GM12873 (cell line): Measurements from ENCODE around the gene SNPH.

Experiments
- TF ChIP-seq, protein P1 (sequence below): IDR thresholded peaks from 2 replicates; pipeline ENCODE4 v1.5.1; 2012; ENCODE audit warnings: low read depth, mild to moderate bottlenecking, moderate library complexity, low read length, control low read depth; ENCODE audit not compliant: insufficient read depth; ENCODE audit errors: missing control alignments

SNPH gene

DNA sequence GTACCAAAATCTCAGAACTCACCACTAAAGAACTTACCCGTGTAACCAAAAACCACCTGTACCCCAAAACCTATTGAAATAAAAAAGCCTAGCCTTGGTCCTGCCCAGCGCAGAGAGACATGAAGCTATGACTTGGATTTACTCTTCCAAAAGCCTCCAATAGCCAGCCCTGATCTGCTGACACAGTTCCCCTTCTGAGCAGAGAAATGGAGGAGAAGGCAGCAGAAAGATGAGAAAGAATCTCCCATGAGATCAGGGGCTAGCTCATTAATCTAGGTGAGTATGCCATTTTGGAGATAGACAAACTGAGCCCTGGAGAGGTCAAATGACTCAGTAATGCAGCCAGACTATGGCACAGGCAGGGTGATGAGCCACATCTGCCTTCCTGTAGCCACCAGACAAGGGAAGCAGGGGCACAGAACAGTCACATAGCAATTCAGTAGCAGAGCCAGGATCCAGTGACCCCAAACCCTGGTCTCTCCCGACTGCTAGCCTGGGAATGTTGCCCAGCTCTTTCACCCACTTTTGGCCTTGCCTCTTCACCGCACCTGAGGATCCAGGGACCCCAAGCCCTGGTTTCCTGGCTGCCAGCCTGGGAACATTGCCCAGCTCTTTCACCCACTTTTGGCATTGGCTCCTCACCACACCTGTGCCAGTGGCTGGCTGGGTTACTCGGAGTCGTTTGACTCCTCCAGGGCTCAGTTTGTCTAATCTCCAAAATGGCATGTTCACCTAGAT, 70.0 kb downstream of the SNPH start:
- TF ChIP-seq, protein P1, sequence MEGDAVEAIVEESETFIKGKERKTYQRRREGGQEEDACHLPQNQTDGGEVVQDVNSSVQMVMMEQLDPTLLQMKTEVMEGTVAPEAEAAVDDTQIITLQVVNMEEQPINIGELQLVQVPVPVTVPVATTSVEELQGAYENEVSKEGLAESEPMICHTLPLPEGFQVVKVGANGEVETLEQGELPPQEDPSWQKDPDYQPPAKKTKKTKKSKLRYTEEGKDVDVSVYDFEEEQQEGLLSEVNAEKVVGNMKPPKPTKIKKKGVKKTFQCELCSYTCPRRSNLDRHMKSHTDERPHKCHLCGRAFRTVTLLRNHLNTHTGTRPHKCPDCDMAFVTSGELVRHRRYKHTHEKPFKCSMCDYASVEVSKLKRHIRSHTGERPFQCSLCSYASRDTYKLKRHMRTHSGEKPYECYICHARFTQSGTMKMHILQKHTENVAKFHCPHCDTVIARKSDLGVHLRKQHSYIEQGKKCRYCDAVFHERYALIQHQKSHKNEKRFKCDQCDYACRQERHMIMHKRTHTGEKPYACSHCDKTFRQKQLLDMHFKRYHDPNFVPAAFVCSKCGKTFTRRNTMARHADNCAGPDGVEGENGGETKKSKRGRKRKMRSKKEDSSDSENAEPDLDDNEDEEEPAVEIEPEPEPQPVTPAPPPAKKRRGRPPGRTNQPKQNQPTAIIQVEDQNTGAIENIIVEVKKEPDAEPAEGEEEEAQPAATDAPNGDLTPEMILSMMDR, result no peak

DNA sequence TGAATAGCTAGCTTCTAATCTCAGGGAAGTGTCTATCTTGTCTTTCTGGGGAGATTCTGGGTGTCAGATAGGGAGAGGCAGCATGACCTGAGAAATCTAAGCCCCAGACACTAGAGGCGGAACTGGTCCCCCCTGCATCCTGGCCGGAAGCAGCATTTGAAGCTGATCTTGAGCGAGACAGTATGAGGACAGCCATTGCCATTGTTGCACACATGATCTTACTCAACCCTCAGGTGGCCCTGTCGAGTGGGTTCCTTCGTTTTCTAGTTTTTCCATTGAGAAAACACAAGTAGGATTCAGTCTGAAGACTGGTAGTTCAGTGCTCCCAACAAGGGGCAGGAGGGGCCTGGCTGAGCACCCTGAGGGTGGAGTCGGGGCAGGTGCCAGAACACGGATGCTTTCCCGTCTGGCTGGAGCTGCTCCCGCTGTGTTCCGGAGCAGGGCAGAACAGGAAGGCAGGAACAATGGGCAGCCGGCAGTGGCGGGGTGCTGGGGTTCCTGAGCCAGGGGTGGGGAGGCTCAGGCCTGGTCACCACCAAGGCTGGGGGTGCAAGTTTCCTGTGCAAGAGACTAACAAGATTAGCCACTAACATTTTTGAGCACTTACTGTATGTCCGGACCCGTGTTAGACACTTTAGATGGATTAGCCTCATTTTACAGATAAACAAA, 70.7 kb downstream of the SNPH start:
- TF ChIP-seq, protein P1, result no peak

DNA sequence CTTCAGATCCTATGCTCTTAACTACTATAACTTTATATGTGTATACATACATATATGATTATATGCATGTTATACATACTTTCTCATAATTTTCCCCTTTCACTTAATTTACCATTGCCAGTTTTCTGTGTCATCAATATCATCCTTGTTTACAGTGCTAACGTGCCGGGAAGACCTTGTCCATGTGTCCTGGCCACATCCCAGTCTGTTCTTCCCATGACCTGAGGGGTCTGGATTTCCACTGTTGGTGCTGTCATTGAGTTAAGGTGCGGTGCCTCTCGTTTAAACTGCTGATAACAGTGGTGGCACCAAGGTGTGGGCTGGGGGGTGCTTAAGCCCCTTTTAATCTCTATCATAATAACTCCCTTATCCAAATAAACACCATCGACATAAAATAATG, 71.3 kb downstream of the SNPH start:
- TF ChIP-seq, protein P1, result no peak

DNA sequence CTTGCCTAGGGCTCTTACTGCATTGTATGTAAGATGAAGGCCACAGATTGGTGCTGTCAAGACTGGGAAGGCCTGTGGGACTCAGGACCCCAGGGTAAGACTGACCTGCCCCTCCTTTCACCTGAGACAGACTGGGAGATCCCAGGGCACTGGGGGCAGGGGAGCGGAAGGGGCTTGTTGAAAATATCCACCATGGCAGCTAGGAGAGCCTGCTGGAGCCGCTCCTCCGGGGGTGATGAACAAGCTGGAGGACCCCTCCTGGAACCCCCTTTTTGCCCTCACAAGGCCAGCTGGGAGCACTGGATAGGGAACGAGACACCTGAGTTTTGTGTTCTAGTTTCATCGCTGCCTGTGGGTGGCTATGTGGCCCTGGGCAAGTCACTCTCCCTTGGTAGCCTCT, 72.0 kb downstream of the SNPH start:
- TF ChIP-seq, protein P1, result no peak

DNA sequence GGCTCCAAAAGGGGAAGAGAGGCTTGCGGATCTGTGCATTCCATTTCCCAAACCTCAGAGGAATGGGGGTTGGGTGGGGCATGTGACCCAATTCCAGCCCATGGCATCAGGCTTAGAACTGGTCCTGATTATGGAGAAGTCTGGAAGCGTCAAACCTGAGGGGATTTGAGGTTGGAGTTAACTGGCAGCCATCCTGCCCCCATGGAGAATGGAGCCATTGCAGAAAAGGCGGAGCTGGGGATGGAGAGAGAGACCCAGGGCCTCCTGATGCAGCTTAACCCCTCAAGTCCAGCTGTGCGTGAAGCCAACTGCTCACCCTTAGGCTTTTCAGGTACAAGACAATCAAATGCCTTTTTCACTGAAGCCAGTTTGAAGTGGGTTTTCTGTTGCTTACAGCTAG, 72.7 kb downstream of the SNPH start:
- TF ChIP-seq, protein P1, result no peak

DNA sequence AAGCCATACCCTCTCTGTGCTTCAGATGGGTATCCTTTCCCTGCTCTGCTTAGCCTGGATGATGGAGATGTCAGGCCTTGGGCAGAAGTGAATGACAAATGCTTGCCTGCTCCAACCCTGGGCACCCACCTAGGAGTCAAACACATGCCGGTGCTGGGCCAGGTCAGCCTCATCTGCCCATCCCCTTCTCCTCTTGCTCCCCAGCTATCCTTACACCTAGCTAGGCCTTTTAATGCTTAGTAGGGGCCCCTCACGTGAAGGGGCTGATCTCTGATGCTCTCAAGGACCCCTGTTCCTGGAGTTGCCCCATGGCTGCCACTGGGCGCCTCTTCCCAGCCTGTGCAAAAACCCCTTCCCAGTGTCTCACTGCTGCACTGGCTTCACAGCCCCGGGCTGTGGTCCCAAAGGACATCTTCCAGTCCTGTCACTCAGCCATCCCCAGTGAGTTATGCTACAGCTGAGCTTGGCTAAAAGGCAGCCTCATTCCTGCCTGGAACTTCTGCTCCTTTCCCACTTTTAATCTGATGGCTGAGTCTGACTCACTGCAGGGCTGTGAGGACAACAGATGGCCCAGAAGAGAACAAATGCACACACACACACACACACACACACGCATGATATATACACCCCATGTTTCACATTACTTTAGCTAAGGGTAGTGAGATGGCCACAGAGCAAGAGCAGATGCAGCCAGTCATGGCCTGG, 75.6 kb downstream of the SNPH start:
- TF ChIP-seq, protein P1, result no peak
